Keratinocyte (primary cell): ENCODE data around the gene PCSK6.

ENCODE experiments used
- EZH2 ChIP-seq: IDR thresholded peaks from one replicate; pipeline ENCODE4 v1.6.1; 2012; ENCODE audit warnings: inconsistent platforms, mild to moderate bottlenecking, low read length, moderate library complexity
- TF ChIP-seq, protein P1 (sequence below), 3 experiments: IDR thresholded peaks in 1 of 3; conservative IDR thresholded peaks in 1 of 3; optimal IDR thresholded peaks in 1 of 3; 2 replicates in 2 of 3; 3 replicates in 1 of 3; pipeline versions ENCODE3 to v1.5.1; 2011; ENCODE audit warnings: low read length in 3 of 3, mild to moderate bottlenecking in 3 of 3, moderate library complexity in 2 of 3, control low read depth in 1 of 3, inconsistent platforms in 1 of 3; ENCODE audit not compliant: insufficient read depth in 2 of 3; ENCODE audit errors: extremely low read depth in 1 of 3

DNA sequence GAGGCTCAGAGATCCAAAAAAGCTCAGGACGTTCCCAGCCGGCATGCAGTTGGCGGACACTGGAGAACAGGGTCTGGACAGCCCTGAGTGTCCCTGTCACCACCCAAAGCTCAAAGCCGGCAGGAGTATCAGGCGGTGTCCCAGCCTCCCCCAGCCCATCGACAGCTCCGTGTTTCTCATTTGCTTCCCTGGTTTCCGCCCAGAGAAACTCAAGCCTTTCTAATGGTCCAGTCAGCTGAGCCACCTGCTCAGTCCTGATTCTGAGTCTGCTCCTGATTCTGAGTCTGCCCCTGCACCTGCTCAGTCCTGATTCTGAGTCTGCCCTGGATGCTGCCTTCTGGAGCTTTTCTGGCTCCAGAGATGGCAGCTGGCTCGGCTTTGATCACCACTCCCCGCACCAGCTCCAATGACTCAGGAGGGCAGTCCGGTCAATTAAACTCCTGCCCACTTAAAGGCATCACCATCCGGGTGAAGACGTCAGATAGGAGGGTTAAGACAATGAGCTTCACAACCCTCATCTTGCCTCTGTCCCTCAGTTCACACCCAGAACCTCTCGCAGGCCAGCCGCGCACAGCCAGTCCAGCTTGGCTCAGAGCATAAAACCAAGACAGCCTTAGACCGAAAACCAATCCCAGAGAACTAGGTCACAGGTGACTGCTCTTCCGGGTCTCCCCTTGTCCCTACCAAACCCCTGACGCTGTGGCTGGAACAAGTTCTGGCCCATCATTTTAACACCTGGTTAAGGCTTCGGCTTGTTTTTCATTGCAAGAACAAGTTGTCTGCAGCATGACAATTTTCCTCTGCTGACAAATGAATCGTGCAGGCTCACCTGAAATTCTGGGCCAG is 6.8 kb downstream of the PCSK6 start:
- TF ChIP-seq, protein P1, sequence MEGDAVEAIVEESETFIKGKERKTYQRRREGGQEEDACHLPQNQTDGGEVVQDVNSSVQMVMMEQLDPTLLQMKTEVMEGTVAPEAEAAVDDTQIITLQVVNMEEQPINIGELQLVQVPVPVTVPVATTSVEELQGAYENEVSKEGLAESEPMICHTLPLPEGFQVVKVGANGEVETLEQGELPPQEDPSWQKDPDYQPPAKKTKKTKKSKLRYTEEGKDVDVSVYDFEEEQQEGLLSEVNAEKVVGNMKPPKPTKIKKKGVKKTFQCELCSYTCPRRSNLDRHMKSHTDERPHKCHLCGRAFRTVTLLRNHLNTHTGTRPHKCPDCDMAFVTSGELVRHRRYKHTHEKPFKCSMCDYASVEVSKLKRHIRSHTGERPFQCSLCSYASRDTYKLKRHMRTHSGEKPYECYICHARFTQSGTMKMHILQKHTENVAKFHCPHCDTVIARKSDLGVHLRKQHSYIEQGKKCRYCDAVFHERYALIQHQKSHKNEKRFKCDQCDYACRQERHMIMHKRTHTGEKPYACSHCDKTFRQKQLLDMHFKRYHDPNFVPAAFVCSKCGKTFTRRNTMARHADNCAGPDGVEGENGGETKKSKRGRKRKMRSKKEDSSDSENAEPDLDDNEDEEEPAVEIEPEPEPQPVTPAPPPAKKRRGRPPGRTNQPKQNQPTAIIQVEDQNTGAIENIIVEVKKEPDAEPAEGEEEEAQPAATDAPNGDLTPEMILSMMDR (optimal IDR thresholded peaks at IDR 0.05 in 1 of 3, IDR thresholded peaks at IDR 0.05 in 1 of 3, conservative IDR thresholded peaks at IDR 0.05 in 1 of 3; ENCODE audit: extremely low read depth in 1 of 3, insufficient read depth in 2 of 3, low read length in 3 of 3) = no peak
- no peak for TF ChIP-seq EZH2
